Measurements from ENCODE around the gene GABRG3.

- TF ChIP-seq CTCF (IDR thresholded peaks at IDR 0.05) (no peak), POLR2A (IDR thresholded peaks at IDR 0.05) (no peak), POLR2AphosphoS5 (IDR thresholded peaks at IDR 0.05; ENCODE audit: insufficient read depth in 1 of 2, low read depth in 1 of 2) (no peak)
Measured at GRCh38 chr15:27172821-27173220, 201.8 kb downstream of the GABRG3 start.

Data from vagina (tissue), 2 donors.